Sigmoid colon (tissue), 7 donors: ENCODE measurements around the gene DNAH12. TPM values are rescaled to one million over a fixed set of nuclear protein-coding genes. Genes with fewer than 3 reads are reported as not detected.
"Not testable (repeated sequence)": the region's sequence is repeated elsewhere in the genome, so short reads cannot be mapped to it uniquely, and the experiment has no call there.

Experiments
- DNase-seq: peaks from one replicate; pipeline ENCODE4 v3.0.0-alpha.2; 2019
- H3K27ac ChIP-seq, 4 donors: fragments of 200-600 bp; sonication (generic); one replicate each; pipeline ENCODE4 v1.5.1; 2016 to 2019; ENCODE audit warnings: mild to moderate bottlenecking in 1 of 4
- H3K27me3 ChIP-seq, 3 donors: fragments of 200-600 bp; sonication (generic); one replicate each; pipeline ENCODE4 v1.5.1; 2019; ENCODE audit warnings: mild to moderate bottlenecking in 1 of 3
- H3K36me3 ChIP-seq, 4 donors: fragments of 200-600 bp; sonication (generic); one replicate each; pipeline ENCODE4 v1.5.1; 2016 to 2019
- H3K4me1 ChIP-seq, 4 donors: fragments of 200-600 bp; sonication (generic); one replicate each; pipeline ENCODE4 v1.5.1; 2017 to 2019
- H3K4me3 ChIP-seq, 4 donors: fragments of 200-600 bp; sonication (generic); one replicate each; pipeline ENCODE4 v1.5.1; 2017 to 2019; ENCODE audit warnings: mild to moderate bottlenecking in 2 of 4, moderate library complexity in 1 of 4
- H3K9me3 ChIP-seq, 4 donors: fragments of 200-600 bp in 3 of 4; sonication (generic) in 3 of 4; one replicate each; pipeline versions ENCODE4 v1.5.1 to v1.6.1; 2013 to 2019
- EP300 ChIP-seq, 4 donors: sonication (generic); formaldehyde crosslinking; IDR thresholded peaks; one replicate each; pipeline ENCODE4 v1.6.1; 2017; ENCODE audit warnings: antibody characterized with exemption in 4 of 4
- POLR2A ChIP-seq, 2 donors: fragments of 450-650 bp; IDR thresholded peaks; one replicate each; pipeline ENCODE4 v1.6.1; 2016; ENCODE audit warnings: antibody characterized with exemption in 2 of 2, mild to moderate bottlenecking in 2 of 2, moderate library complexity in 2 of 2
- POLR2AphosphoS5 ChIP-seq, 4 donors: sonication (generic); formaldehyde crosslinking; IDR thresholded peaks; one replicate each; pipeline ENCODE4 v1.6.1; 2017; ENCODE audit warnings: antibody characterized with exemption in 4 of 4
- WGBS, 2 donors: extraction: QIAGEN DNeasy Blood & Tissue Kit; methylation state at CpG; one replicate each; pipeline ENCODE4 v1.1.7; 2013; 5-methylcytosine and 5-hydroxymethylcytosine counted together
- intact Hi-C: fragments of 100-400 bp; cut with DNase I; formaldehyde crosslinking; loops from one replicate; pipeline ENCODE4 v1.15.1; 2023
- polyA plus RNA-seq, 3 donors: library from polyadenylated mRNA; stranded (reverse); fragments of 200-250 nt; gene quantifications; one replicate each; pipeline ENCODE4 v1.2.3, GENCODE V29; 2013
- total RNA-seq, 4 donors: library from RNA; depleted of rRNA; stranded (reverse); fragments of >200 nt; gene quantifications; one replicate each; pipeline ENCODE4 v1.1.0, GENCODE V29; 2016
- TF ChIP-seq, protein P1 (sequence below), 4 experiments: fragments of 450-650 bp in 3 of 4; fragments of 200-600 bp in 1 of 4; IDR thresholded peaks; one replicate each; pipeline ENCODE4 v1.5.1; 2016 to 2019; ENCODE audit warnings: antibody characterized with exemption in 4 of 4, mild to moderate bottlenecking in 3 of 4, moderate library complexity in 2 of 4
- donor health status: healthy with polysubstance abuse.
- donor health status: Bipolar disorder and iron deficiency.
- donor health status: healthy.

Gene DNAH12
- total and polyA plus RNA-seq, 7 donors, result 0.16 to 0.28 (median 0.27) TPM; not detected in 4

DNA sequence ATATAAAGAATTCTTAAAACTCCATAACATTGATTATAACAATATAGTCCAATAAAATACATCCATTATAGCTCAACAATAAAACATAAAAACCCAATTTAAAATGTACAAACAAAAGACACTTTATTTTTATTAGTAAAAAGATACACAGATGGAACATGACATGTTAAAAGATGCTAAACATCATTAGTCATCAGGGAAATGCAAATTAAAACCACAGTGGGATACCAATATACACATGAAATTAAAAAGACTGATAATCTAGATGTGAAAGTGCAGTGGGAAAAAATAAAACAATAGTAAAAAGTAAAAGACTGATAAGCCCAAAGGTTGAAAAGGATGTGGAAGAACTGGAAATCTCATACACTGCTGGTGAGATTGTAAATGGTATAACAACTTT, 46.2 kb downstream of the DNAH12 start:
- H3K4me1 ChIP-seq, result no peaks in the 10 kb centered on the region
- TF ChIP-seq, protein P1, sequence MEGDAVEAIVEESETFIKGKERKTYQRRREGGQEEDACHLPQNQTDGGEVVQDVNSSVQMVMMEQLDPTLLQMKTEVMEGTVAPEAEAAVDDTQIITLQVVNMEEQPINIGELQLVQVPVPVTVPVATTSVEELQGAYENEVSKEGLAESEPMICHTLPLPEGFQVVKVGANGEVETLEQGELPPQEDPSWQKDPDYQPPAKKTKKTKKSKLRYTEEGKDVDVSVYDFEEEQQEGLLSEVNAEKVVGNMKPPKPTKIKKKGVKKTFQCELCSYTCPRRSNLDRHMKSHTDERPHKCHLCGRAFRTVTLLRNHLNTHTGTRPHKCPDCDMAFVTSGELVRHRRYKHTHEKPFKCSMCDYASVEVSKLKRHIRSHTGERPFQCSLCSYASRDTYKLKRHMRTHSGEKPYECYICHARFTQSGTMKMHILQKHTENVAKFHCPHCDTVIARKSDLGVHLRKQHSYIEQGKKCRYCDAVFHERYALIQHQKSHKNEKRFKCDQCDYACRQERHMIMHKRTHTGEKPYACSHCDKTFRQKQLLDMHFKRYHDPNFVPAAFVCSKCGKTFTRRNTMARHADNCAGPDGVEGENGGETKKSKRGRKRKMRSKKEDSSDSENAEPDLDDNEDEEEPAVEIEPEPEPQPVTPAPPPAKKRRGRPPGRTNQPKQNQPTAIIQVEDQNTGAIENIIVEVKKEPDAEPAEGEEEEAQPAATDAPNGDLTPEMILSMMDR (IDR thresholded peaks at IDR 0.05), result no peak
- TF ChIP-seq EP300 (IDR thresholded peaks at IDR 0.05) (no peak), POLR2AphosphoS5 (IDR thresholded peaks at IDR 0.05) (no peak), POLR2A (IDR thresholded peaks at IDR 0.05) (no peak)
- no peak overlapping the region for H3K4me3 ChIP-seq
- DNase-seq, result no peak
- no peaks in the 10 kb centered on the region for H3K27me3 ChIP-seq
- H3K36me3 ChIP-seq, result no peaks in the 10 kb centered on the region
- no peaks in the 10 kb centered on the region for H3K9me3 ChIP-seq
- no peak overlapping the region for H3K27ac ChIP-seq
- intact Hi-C loops, result no loop called here

GRCh38 chr3:57484563-57484962, 59.6 kb downstream of the DNAH12 start:
- no peak overlapping the region for H3K4me3 ChIP-seq
- TF ChIP-seq EP300 (IDR thresholded peaks at IDR 0.05) (no peak), POLR2AphosphoS5 (IDR thresholded peaks at IDR 0.05) (no peak), POLR2A (IDR thresholded peaks at IDR 0.05) (no peak)
- TF ChIP-seq, protein P1 (IDR thresholded peaks at IDR 0.05), result no peak

DNA sequence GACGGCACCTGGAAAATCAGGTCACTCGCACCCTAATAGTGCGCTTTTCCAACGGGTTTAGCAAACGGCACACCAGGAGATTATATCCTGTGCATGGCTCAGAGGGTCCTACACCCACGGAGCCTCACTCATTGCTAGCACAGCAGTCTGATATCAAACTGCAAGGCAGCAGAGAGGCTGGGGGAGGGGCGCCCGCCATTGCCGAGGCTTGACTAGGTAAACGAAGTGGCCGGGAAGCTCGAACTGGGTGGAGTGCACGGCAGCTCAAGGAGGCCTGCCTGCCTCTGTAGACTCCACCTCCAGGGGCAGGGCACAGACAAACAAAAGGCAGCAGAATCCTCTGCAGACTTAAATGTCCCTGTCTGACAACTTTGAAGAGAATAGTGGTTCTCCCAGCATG, 67.0 kb downstream of the DNAH12 start:
- H3K27me3 ChIP-seq, H3K36me3 ChIP-seq, H3K4me1 ChIP-seq, H3K4me3 ChIP-seq, H3K9me3 ChIP-seq, H3K27ac ChIP-seq, intact Hi-C loops, DNase-seq: not testable (repeated sequence)
- WGBS, 2 donors, result 95 to 96% methylated on average over 13 of the region's 13 CpGs

More at GRCh38 chr3:57484563-57484962, 59.6 kb downstream of the DNAH12 start:
- DNase-seq, result no peak
- 75 to 84% methylated on average over 1 of the region's 1 CpG for WGBS, 2 donors
- no peaks in the 10 kb centered on the region for H3K27me3 ChIP-seq
- H3K36me3 ChIP-seq, result no peaks in the 10 kb centered on the region
- no peaks in the 10 kb centered on the region for H3K4me1 ChIP-seq
- no peaks in the 10 kb centered on the region for H3K9me3 ChIP-seq
- no peak overlapping the region for H3K27ac ChIP-seq
- intact Hi-C loops, result no loop called here

DNA sequence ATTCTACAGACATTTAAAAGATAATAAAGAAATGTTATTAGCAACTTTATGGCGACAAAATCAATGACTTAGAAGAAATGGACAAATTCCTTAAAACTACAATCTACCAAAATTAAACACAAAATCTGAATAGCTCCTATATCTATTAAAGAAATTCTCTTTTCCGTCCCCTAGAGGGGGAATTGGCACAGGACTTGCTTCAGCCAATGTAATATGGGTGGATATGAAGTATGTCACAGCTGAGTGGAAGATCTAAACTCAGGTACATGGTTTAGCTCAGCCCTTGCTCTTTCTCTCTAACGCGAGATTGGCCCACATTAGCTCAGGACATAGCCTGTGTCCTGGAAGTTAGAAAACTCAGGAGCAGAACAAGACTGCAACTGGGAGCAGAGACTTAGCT, 79.3 kb downstream of the DNAH12 start:
- Histone ChIP-seq H3K4me1 (no peaks in the 10 kb centered on the region), H3K36me3 (no peaks in the 10 kb centered on the region), H3K9me3 (no peaks in the 10 kb centered on the region), H3K4me3 (no peak overlapping the region), H3K27ac (no peak overlapping the region), H3K27me3 (no peaks in the 10 kb centered on the region)
- no peak for DNase-seq
- intact Hi-C loops, result no loop called here
- TF ChIP-seq, protein P1 (IDR thresholded peaks at IDR 0.05), result no peak
- TF ChIP-seq POLR2AphosphoS5 (IDR thresholded peaks at IDR 0.05), result no peak
- no peak for TF ChIP-seq EP300 (IDR thresholded peaks at IDR 0.05)
- TF ChIP-seq POLR2A (IDR thresholded peaks at IDR 0.05), result no peak
- 86 to 89% methylated on average over 4 of the region's 4 CpGs for WGBS, 2 donors

DNA sequence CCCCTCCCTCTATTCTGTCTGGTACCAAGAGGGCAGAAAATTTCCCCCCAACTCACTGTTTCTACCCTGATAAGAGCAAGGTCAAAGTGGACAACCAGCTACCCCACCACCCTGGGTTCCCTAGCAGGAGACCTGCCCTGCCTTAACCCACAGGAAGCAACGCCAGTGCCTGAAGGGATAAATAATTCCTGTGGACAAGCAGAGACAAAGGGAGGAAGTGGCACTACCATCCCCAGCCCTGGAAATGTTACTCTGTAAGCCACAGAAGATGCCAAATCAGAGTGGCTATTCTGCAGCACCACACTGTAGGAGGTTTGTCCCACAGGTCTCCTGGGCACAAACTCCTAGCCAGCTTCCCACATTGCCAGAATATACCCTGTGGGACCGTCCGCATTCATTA, 80.1 kb downstream of the DNAH12 start:
- no peak overlapping the region for H3K4me3 ChIP-seq
- TF ChIP-seq EP300 (IDR thresholded peaks at IDR 0.05) (no peak), POLR2AphosphoS5 (IDR thresholded peaks at IDR 0.05) (no peak), POLR2A (IDR thresholded peaks at IDR 0.05) (no peak)
- TF ChIP-seq, protein P1 (IDR thresholded peaks at IDR 0.05), result no peak
- H3K27me3 ChIP-seq, result no peaks in the 10 kb centered on the region
- no peak overlapping the region for H3K27ac ChIP-seq
- no peaks in the 10 kb centered on the region for H3K9me3 ChIP-seq
- intact Hi-C loops, result no loop called here
- no peak for DNase-seq
- H3K4me1 ChIP-seq, result no peaks in the 10 kb centered on the region
- WGBS, 2 donors, result 85 to 94% methylated on average over 3 of the region's 3 CpGs
- H3K36me3 ChIP-seq, result no peaks in the 10 kb centered on the region
